Measurements from ENCODE around the gene PLPPR5. TPM values are rescaled to one million over a fixed set of nuclear protein-coding genes. Genes with fewer than 3 reads are reported as not detected.

The PLPPR5 gene, protein sequence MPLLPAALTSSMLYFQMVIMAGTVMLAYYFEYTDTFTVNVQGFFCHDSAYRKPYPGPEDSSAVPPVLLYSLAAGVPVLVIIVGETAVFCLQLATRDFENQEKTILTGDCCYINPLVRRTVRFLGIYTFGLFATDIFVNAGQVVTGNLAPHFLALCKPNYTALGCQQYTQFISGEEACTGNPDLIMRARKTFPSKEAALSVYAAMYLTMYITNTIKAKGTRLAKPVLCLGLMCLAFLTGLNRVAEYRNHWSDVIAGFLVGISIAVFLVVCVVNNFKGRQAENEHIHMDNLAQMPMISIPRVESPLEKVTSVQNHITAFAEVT
- under 0.01 TPM in 1 of 2 replicates, not detected in the other for total RNA-seq

DNA sequence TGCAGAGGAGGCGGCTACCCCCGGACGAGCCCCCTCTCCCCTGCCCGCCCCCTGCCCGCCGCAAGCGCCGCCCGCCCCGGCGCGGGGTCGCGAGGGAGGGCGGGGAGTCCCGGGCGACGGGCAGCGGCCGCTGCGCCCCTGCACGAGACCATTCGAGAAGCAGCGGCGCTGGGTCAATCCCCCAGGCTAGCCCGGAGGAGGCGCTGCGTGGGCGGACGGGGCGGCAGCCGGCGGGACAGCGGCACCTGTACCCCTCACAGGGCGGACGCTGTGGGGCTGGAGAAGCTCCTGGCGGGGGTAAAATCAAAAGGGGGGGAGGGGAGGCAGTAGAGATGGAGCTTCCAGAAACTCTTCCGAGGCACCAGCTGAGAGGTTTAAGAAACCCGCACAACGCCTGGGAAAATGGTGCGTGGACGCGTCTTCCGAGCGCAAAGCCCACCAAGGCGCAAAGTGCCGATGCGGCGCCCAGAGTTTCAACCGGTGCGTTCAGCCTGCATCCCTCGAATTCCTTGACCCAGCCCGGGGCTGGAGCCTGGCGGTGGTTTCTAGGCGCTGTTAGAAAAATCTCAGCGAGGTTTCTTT lies at the start of gene PLPPR5:
TSS of gene PLPPR5 (minus strand) at position 1 of the 582 bp plus-strand sequence. CDS start 190 bp downstream, outside the sequence.

Small RNA genes within 50 kb of the gene (small RNA-seq; reads per million reads assigned to genes)
- gene AL445433.1, result not detected

All from subcutaneous preadipocyte (primary cell).